Activated CD4-positive, CD25-positive, alpha-beta regulatory T cell (primary cell): ENCODE data around the gene DLGAP4.

Experiments used
- DNase-seq, 4 experiments: peaks; one replicate each; lab custom pipeline; 2025; lab: John Stamatoyannopoulos, UW

Gene DLGAP4, protein sequence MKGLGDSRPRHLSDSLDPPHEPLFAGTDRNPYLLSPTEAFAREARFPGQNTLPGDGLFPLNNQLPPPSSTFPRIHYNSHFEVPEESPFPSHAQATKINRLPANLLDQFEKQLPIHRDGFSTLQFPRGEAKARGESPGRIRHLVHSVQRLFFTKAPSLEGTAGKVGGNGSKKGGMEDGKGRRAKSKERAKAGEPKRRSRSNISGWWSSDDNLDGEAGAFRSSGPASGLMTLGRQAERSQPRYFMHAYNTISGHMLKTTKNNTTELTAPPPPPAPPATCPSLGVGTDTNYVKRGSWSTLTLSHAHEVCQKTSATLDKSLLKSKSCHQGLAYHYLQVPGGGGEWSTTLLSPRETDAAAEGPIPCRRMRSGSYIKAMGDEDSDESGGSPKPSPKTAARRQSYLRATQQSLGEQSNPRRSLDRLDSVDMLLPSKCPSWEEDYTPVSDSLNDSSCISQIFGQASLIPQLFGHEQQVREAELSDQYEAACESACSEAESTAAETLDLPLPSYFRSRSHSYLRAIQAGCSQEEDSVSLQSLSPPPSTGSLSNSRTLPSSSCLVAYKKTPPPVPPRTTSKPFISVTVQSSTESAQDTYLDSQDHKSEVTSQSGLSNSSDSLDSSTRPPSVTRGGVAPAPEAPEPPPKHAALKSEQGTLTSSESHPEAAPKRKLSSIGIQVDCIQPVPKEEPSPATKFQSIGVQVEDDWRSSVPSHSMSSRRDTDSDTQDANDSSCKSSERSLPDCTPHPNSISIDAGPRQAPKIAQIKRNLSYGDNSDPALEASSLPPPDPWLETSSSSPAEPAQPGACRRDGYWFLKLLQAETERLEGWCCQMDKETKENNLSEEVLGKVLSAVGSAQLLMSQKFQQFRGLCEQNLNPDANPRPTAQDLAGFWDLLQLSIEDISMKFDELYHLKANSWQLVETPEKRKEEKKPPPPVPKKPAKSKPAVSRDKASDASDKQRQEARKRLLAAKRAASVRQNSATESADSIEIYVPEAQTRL

DNA sequence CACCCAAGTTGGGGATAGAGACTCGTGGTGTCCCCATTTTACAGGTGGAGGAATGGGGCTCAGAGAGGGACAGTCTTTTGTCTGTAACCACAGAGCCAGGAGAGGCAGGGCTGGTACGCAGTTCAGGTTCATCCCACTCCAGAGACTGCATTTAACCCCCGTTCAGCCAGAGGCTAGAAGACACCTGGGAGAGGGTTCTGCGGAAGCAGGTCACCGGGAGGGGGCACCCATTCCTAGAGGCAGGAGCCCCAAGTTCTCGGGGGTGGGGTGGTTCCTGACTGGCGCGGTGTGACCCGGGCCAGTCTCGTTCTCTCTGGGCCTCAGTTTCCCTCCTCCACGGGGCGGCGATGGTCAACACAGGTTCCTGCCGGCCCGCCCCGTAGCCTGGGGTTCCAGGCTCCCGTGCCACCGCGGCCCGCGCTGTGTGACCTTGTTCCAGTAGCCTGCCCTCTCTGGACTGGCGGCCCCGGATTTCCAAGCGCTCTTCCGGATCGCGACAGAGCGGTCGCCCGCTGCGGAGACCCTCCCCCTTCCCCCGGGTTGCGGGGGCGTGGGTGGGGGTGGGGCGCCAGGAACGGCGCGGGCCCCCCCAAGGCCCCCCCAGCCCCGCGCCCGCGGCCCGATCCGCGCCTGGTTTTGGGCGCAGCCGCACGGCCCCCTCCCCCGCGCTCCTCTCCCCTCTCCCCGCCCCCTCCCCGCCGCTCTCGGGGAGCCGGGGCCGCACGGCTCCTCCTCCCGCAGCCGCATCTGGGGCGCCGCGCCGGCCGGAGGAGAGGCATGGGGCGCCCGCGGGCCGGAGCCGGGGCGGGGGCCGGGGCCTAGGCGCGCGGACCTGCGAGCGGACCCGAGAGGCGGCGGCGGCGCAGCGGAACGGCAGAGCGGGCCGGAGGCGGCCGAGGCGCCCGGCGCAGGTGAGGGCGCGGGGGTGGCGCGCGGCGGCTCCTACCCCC, at the start of gene DLGAP4:
Gene DLGAP4 (plus strand): TSS at position 738 of the 950 bp plus-strand sequence. CDS start 125,379 bp downstream, outside the sequence.
- DNase-seq = no peak

DNA sequence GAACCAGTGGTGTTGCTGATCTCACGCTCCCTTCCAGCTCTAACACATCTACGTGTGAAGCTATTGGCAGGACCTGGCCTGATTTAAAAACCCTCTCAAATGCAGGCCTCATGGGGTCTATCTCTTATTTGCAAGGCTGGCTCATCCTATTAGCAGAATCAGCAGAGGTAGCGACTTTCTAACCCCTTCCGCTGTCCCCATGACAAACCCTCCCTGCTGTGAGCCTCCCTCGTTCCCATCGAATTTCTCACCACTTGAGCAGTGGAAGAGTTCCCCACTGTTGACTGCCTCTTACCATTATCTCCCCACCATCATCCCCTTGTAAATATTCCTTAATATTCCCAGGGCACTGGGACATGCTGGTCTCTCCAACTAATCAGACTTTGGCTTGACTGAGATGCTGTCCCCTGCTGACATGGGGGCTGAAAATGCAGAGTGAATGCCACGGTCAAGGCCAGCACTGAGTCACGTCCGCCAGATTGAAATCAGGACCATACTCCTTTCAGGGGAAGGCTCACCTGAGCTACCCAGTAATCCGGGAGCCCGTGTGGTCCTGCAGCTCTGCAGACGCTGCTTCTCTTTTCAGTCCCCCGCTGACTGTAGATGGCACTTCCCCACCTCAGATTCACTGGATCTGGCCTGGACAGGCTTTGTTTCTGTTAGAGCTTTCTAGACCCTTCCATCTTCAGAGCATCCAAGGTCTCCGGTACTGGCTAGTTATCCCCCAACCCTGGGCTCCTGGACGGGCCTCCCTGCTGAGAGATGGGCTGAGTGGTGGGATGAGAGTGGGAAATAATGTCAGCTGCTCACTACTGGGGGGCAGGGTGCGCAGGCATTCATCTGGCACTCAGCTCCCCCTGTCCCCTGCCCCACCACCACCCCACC, 46.7 kb upstream of the DLGAP4 start:
- DNase-seq = no peak

DNA sequence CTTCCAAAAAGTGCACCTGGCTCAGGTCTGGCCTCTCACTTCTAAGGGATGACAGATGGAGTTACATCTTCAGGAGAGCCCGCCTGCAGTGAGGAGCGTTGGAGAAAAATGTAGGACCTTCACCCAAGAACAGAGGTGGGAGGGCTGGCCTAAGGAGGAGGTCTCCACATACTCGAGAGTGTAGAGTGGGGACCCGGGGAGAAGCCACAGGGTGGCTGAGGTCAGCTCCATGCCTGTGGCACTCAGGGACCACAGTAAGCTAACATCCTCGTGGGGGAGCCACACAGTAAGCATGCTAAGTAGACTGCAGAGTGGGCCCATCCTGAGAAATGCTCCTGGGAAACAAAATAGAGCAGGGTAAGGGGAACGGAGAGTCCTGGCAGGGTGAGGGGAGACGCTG, 45.8 kb upstream of the DLGAP4 start:
- no peak for DNase-seq

DNA sequence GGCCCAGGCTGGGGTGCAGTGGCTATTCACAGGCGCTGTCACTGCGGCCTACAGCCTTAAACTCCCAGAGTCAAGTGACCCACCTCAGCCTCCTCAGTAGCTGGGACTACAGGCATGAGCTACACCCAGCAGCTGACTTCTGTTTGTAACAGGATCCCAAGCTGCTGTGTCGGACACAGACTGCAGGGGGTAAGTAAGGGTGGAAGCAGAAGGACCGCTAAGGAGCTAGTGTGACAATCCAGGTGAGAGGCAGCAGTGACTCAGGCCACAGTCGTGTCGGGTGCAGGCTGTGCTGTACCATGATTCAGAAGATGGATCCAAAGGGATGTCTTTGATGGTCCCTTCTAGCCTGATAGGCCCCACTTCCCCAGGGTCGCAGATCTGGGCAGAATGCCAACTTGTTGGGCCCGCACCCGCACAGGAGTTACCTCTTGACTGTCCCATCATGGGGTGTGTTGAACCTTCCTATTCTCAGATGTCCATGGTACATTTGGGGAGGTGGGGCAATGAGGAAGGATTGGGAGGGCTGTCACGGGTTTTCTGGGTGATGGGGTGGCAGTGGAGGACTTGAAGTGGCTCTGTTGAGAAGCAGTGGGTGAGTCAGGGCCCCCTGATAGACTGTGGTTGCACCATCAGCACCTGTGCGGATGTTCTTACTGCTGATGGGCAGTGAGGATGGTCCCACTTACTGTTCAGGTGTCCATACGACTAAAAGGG, 44.6 kb upstream of the DLGAP4 start:
- no peak for DNase-seq

DNA sequence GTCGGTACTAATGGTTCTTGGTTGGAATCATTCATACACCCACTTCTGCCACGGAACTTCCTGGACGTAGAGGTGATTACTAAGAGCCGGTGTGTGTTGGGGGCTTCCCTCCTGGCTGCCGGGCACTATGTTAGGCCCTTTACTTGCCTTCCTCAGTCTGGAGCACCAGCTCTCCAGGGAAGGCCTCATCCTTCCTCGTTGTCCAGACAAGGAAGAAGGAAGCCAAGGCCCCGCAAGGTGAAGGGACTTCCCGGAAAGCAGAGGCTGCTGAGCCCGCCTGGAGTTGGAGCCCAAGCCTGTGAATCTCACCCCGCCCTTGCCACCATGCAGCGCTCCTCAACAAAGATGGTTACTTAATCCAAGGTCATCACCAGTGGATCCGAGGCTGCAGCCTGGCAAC, 43.7 kb upstream of the DLGAP4 start:
- no peak for DNase-seq

DNA sequence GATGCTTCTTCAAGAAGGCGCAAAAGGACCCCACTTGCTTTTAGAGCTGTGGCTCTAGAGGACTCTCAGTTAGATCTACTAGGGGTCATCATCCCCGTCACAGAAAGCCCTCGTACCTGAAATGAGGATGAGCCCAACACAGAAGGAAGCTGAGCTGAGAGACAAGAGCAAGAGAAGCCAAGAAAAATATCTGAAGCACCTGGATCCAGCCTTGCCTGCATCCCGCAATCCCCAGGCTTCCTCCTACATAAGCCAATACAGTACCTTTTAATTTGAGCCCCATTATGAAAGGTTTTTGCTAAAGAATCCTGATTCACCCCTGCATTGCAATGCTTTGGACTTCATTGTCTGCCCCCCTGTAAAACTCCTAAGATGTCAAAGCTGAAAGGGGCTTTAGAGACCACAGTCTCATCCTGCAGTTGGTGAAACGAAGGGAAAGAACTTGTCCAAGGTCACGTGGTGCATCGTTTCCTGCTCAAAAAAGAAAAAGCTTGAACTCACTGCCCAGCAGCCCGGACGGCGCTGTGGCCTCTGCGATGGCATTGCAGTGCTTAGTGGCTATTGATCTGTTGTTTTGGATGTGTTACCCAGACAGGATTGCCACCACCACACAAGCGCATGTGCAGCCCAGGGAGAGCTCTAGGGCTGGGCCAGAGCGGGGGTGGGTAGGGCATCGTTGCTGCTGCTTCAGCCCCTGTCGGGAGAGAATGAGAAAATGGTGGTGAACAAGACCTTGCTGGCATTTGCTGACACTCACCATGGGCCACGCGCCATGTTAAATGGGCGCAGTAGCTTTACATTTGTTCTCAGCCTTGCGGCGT, 41.5 kb upstream of the DLGAP4 start:
- no peak for DNase-seq

DNA sequence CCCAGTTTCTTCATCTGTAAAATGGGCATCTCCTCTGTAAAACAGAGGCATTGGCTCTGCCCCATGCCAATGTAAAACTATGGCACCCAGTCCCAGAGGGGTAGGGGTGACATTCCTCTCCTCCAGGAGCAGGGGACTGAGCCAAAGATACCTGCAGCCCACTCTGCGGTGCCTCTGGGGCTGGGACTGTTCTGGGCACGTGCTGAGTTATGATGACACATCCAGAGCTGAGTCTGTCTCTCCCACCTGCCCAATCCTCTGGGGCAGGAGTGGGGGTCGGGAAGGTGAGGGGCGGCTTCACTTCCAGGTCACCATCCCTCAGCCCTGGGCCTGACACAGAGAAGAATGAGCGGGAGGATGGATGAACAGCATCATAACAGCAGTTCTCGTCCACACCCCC, 40.0 kb upstream of the DLGAP4 start:
- no peak for DNase-seq

DNA sequence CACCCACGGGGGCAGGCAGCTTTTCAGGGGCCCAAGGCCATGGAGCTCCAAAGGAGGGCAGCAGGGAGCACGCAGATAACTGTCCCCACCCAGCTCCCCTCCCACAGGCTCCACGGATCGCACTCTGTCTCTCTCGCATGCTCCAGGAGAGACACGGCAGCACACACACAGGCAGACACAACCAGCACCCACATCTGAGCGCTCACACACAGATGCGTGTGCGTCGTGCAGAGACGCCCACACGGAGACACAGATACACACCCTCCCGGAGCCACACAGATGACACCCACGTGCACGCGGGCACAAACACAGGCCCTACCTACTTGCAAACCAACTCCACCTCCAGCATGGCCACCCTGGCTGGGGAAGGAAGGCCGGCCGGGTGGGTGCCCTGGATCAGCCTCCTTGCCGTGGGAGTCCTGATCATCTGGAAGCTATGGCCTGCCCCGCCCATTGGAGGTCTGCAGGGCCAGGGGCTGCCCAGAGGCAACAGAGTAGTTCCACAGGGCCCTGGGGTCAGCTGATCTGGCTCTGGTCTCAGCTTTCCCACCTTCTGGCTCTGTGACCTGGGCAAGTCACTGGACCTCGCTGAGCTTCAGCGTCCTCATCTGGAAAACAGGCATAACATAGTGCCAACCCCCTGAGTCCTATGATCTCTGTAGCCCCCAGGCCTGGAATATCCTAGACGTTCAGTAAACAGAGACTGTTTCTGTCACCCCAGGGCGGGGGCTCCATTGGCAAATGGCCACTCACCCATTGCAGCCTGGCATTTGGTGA, 38.3 kb upstream of the DLGAP4 start:
- no peak for DNase-seq

DNA sequence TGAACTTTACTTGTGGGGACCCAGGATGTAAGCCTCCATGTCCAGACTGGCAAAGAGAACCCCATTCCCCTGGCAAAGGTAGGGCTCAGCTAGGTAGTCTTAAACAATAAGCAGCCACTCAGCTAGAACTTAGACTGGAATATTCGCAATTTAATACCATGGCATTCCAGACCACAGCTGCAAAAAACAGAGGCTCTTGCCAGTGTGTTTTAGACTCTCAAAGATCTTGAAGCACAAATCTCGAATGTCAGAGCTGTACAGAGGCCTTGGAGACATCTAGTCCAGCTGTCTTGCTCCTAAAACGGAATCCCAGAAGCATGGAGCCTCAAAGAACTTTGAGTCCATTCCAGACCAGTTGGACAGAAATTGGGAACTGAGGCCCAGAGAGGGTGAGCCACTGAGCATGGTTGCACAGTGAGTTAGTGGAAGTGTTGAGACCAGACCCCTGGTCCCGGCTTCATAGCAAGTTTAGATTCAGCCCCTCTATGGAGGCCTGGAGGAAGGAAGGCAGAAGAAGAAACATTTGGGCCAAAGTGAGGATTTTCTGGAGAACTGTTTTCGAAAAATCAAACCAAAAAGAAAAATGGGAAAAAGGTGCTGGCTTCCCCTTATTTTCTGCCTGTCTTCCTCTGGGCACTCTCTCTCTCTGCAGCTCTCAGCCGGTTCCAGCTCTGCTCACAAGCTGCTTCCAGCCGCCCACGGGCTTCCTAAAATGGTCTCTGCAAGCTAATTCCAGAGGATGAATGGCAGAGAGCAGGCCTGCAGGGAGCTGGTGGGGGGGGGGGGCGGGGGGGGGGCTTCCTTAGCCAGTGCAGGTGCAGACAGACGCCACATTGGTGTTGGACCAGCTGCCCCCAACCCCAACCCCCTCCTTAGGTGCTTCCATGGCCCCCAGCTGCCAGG, 37.4 kb upstream of the DLGAP4 start:
- no peak for DNase-seq

DNA sequence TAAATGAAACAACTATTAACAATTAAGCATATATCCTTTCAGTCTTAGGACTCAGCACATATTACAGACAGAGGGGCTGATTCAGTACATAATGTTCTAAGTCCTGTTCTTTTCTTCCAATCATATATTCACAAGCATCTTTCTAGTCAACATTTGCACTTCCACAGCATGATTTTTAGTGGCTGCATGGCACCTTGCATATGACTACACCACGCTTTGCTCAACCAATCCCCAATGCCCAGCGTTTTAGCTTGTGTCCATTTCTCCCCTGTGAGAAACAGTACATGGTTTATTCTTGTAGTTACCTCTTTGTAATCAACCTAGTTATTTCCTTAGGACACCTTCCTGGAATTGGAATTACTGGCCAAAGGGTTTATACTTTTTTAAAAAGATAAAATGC, 36.6 kb upstream of the DLGAP4 start:
- no peak for DNase-seq

DNA sequence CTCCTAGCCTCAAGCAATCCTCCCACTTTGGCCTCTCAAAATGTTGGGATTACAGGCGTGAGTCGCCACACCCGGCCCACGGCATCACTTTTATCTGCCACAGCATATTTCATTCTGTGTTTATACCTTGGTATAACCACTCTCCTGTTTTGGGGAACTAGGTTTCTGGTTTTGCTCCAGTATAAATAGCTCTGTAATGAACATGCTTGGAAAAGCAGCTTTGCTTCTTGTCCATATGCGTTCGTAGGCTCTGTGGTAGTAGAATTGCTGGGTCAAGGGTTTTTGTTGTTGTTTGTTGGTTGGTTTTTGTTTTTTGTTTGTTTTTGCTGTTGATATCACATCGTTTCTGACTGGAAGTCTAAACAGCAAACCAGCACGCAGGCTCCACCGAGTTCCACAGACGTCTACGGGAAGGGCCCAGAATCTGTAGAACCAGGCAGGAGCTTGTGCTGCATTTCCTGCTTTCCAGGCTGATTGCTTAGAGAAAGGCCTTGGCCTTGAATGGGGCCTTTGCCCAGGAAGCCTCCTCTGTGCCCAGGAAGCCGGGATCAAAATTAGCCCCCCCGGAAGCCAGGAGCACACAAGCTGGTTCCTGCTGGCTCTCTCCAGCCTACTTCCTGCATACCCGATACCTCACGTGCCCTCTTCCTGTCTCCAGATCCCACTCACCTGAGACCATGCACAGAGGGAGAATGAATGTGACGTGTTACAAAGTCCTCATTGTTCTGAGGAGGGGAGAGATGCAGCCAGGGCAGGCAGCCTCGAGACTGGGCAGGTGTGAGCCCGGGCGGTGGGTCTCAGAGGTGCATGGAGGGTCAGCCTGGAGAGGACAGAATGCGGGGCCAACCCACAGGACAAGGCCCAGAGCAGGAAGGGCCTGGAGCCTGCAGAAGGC, 35.1 kb upstream of the DLGAP4 start:
- no peak for DNase-seq

DNA sequence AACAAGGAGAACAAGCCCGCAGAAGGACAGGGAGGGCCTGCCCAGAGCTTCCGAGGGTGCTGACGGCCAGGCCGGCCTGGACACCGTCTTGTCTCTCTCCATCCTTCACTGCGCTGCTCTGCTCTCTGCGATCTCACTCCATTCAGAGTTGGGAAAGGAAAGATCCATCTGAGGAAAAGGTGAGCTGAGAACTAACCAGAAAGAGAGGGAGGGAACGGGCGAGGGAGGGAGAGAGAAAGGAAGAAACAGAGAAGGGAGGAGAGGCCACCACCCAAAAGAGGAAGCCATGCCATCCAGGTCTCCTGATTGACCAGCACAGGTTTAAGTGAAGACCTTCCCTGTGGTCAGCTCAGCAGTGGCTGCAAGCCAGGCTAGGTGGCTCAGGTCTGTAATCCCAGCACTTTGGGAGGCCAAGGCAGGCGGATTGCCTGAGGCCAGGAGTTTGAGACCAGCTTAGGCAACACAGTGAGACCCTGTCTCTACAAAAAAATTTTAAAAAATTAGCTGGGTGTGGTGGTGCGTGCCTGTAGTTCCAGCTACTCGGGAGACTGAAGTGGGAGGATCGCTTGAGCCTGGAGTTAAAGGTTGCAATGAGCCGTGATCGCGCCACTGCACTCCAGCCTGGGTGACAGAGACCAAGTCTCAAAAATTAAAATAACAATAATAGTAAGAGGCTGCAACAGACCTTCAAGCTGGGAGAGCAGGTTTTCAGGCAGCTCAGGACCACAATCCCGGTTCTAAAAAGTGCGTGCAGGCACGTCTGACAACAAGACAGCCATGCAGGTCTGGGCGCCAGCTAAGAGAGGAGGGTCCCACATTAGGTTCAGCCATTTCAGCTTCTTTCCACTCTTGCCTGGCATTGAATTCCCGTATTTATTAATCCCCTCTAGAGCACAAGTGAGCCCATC, 34.2 kb upstream of the DLGAP4 start:
- DNase-seq = no peak

DNA sequence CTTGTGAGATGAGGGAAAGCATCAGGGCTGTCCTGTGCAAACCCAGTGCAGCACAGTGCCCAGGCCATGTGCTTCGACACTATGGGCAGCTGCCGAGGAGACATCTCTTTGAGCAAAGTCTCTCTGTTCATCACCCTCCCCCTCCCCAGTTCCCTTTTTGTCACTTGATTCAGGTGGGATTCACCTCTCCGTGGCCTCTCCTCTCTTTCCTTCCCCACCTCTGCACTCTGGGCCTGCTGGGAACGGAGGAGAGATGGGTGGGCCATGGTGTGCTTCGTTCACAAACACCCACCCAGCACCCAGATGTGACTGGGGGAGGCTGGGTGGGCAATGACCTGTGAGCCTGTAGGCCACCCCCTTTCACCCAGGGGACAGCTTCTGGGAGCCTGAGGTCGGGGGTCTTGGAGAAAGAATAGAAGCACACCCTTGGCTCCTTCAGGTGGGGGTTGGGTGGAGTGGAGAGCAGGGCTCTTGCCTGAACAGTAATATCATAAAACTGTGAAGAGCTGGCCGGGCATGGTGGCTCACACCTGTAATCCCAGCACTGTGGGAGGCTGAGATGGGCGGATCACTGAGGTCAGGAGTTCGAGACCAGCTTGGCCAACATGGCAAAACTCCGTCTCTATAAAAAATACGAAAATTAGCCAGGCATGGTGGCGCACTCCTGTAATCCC, 33.5 kb upstream of the DLGAP4 start:
- no peak for DNase-seq

DNA sequence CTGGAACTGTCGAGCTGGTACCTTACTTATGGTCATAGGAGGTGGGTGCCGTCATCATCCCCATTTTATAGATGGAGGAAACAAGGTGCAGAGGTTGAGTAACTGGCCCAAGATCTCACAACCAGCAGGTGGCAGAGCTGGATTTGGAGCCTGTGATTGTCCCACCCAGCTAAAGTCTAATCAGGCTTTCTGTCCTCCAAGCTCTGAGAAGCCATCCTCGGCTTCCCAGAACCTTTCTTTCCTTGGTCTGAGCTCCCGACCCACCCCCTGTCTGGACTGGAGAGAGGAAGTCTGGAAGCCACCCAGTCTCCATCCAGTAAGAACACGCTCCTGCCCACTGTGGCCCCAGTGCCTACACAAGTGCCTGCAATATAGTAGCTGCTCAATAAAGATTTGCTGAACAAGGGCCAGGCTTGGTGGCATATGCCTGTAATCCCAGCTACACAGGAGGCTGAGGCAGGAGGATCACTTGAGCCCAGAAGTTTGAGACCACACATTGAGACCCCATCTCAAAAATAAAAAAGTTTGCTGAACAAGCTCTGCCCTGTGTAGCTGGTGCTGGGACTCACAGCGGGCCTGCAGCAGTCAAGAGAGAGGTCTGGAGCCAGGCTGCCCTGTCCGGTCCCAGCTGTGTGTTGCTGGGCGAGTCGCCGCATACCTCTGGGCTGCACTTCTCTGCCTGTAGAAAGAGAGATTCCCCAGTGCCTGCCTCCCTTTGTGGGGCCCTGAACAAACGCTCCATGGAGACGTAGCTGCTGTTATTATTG, 32.5 kb upstream of the DLGAP4 start:
- DNase-seq = no peak
